H1 (cell line): Measurements from ENCODE around the gene TPST2. TPM values are rescaled to one million over a fixed set of nuclear protein-coding genes. Genes with fewer than 3 reads are reported as not detected.

Source experiments
- BCL11A ChIP-seq, 2 experiments: IDR thresholded peaks; one replicate each; pipeline ENCODE4 v1.6.1; 2011; ENCODE audit warnings: low read depth in 2 of 2, low read length in 2 of 2, mild to moderate bottlenecking in 2 of 2
- CBX5 ChIP-seq: fragments of 300-800, 300-1000 bp; sonication (generic); IDR thresholded peaks from 2 replicates; pipeline ENCODE4 v1.7.1; 2016; ENCODE audit warnings: antibody characterized with exemption, low read length, low read depth
- CHD7 ChIP-seq: fragments of 300-600 bp; sonication (generic); IDR thresholded peaks from 2 replicates; pipeline ENCODE4 v1.7.1; 2012; ENCODE audit warnings: low read length, moderate library complexity, mild to moderate bottlenecking, inconsistent platforms; ENCODE audit not compliant: insufficient replicate concordance
- CREB1 ChIP-seq: IDR thresholded peaks from 2 replicates; pipeline ENCODE4 v1.6.1; 2012; ENCODE audit warnings: inconsistent platforms
- GABPA ChIP-seq: IDR thresholded peaks from 2 replicates; pipeline ENCODE4 v1.6.1; 2011; ENCODE audit warnings: mild to moderate bottlenecking, low read length, moderate library complexity, borderline replicate concordance; ENCODE audit not compliant: insufficient read depth
- GTF2F1 ChIP-seq: IDR thresholded peaks from 2 replicates; pipeline ENCODE4 v1.6.1; 2012; ENCODE audit warnings: low read depth, low read length, improper control_type of control experiment, borderline replicate concordance
- HDAC6 ChIP-seq: IDR thresholded peaks from one replicate; pipeline ENCODE4 v1.7.1; 2012; ENCODE audit warnings: low read depth, mild to moderate bottlenecking, inconsistent platforms, low read length, moderate library complexity
- SIN3A ChIP-seq, 2 experiments: IDR thresholded peaks in 1 of 2; conservative IDR thresholded peaks in 1 of 2; 2 replicates each; pipeline ENCODE4 v1.6.1; 2011 to 2012; ENCODE audit warnings: low read length in 2 of 2, improper control_type of control experiment in 1 of 2, low read depth in 1 of 2, mild to moderate bottlenecking in 1 of 2
- TBP ChIP-seq: IDR thresholded peaks from 2 replicates; pipeline ENCODE4 v1.6.1; 2011; ENCODE audit warnings: low read depth, low read length, improper control_type of control experiment
- polyA plus RNA-seq, 7 experiments: library from polyadenylated mRNA; depleted of rRNA in 3 of 7; stranded (reverse) in 5 of 7; unstranded in 2 of 7; fragments of >200 nt in 5 of 7; fragments of 200-250 nt in 2 of 7; gene quantifications; 1 replicate in 5 of 7; 2 replicates in 1 of 7; 4 replicates in 1 of 7; pipeline versions ENCODE4 v1.2.1 to v1.2.3, GENCODE V29; 2011 to 2013; ENCODE audit warnings: missing spikeins in 2 of 7, mixed read lengths in 2 of 7
- total RNA-seq: library from RNA; stranded (reverse); fragmentation: NEBNext Ultra II Directional; extraction: Animal tissue kit (Norgen Biotek cat#: 25700); gene quantifications from 2 replicates; pipeline ENCODE4 v1.2.1, GENCODE V29; 2021

TPST2 gene
- total and polyA plus RNA-seq, 2 of the 8 experiments (the other 6 are each of a cell fraction or from before 2014, with no cell fraction given): 58.8 to 143 TPM

- TF ChIP-seq GTF2F1 (no peak), CHD7 (no peak), CREB1 (no peak), GABPA (no peak), HDAC6 (no peak), SIN3A (conservative IDR thresholded peaks at IDR 0.05 in 1 of 2, IDR thresholded peaks at IDR 0.05 in 1 of 2; ENCODE audit: low read depth in 1 of 2, low read length in 2 of 2) (no peak), BCL11A (IDR thresholded peaks at IDR 0.05; ENCODE audit: low read depth in 2 of 2, low read length in 2 of 2) (no peak), CBX5 (no peak), TBP (no peak)
These were observed 45.4 kb downstream of the TPST2 start (continued) for GRCh38 chr22:26544489-26544888.
